ENCODE data around the gene ITGA2B.

DNA sequence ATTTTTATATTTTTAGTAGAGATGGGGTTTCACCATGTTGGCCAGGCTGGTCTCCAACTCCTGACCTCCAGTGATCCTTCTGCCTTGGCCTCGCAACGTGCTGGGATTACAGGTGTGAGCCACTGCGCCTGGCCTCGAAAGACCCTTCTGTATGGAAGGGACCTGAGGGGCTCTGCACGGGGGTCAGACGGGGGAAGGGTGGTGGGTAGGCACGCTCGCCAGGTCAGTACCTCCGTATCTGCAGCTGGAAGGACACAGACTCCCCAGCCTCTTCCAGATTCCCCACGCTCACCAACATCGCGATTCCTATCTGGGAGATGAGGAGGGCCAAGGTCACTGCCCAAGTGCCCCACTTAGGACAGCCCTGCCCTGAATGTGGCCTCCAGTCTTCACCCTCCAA, 12.7 kb downstream of the ITGA2B start:
- no peak for TF ChIP-seq POLR2A (IDR thresholded peaks at IDR 0.05)
- TF ChIP-seq, protein P1, sequence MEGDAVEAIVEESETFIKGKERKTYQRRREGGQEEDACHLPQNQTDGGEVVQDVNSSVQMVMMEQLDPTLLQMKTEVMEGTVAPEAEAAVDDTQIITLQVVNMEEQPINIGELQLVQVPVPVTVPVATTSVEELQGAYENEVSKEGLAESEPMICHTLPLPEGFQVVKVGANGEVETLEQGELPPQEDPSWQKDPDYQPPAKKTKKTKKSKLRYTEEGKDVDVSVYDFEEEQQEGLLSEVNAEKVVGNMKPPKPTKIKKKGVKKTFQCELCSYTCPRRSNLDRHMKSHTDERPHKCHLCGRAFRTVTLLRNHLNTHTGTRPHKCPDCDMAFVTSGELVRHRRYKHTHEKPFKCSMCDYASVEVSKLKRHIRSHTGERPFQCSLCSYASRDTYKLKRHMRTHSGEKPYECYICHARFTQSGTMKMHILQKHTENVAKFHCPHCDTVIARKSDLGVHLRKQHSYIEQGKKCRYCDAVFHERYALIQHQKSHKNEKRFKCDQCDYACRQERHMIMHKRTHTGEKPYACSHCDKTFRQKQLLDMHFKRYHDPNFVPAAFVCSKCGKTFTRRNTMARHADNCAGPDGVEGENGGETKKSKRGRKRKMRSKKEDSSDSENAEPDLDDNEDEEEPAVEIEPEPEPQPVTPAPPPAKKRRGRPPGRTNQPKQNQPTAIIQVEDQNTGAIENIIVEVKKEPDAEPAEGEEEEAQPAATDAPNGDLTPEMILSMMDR (IDR thresholded peaks at IDR 0.05) = no peak
